Calu3 (cell line): ENCODE measurements around the gene C14orf119. TPM values are rescaled to one million over a fixed set of nuclear protein-coding genes. Genes with fewer than 3 reads are reported as not detected.
A peak's percentile ranks its signal among the peaks of the same experiment; 100 is the strongest.

Experiments
- BruUV-seq: library from RNA; stranded (reverse); fragments of 400-500 nt; replicated peaks from 2 replicates; lab custom pipeline; 2021; lab: Mats Ljungman, UMichigan
- CTCF ChIA-PET: fragments of 300-600 bp; sonication (Branson Sonifier 250); formaldehyde crosslinking; loops from one replicate; lab custom pipeline; 2022; ENCODE audit warnings: antibody characterized with exemption; lab: Charles Lee
- DNase-seq: peaks from one replicate; pipeline ENCODE4 v3.0.0; 2022
- H3K27ac Mint-ChIP-seq: one replicate; pipeline ENCODE4 v1.8.0; 2022; ENCODE audit warnings: mixed read lengths; ENCODE audit not compliant: unreplicated experiment
- H3K27me3 Mint-ChIP-seq: one replicate; pipeline ENCODE4 v1.8.0; 2022; ENCODE audit warnings: mixed read lengths; ENCODE audit not compliant: unreplicated experiment
- H3K36me3 Mint-ChIP-seq: one replicate; pipeline ENCODE4 v1.8.0; 2022; ENCODE audit warnings: mild to moderate bottlenecking, moderate library complexity, mixed read lengths; ENCODE audit not compliant: insufficient read depth, unreplicated experiment
- H3K4me1 Mint-ChIP-seq: one replicate; pipeline ENCODE4 v1.8.0; 2022; ENCODE audit warnings: mild to moderate bottlenecking, low read depth, mixed read lengths; ENCODE audit not compliant: unreplicated experiment
- H3K4me3 Mint-ChIP-seq: one replicate; pipeline ENCODE4 v1.8.0; 2022; ENCODE audit warnings: mild to moderate bottlenecking, low read depth, moderate library complexity, mixed read lengths; ENCODE audit not compliant: unreplicated experiment
- H3K9me3 Mint-ChIP-seq: one replicate; pipeline ENCODE4 v1.8.0; 2022; ENCODE audit warnings: low read depth, mixed read lengths; ENCODE audit not compliant: unreplicated experiment
- CTCF ChIP-seq: fragments of 200-600 bp; IDR thresholded peaks from one replicate; pipeline ENCODE4 v1.8.0; 2022; ENCODE audit warnings: antibody characterized with exemption; ENCODE audit not compliant: unreplicated experiment
- intact Hi-C: fragments of 100-400 bp; cut with micrococcal nuclease; formaldehyde crosslinking; loops from one replicate; pipeline ENCODE4 v1.10.0; 2022; ENCODE audit not compliant: unreplicated experiment
- total RNA-seq: library from RNA; stranded (reverse); gene quantifications from 2 replicates; pipeline ENCODE4 v1.2.3, GENCODE V29; 2022

Gene C14orf119
- total RNA-seq, 1 experiment from 2014 or later = 47.3 TPM

- Mint-ChIP-seq H3K36me3 (peaks cover 37% of the 10 kb centered on the region), H3K27ac (peak overlapping the region; percentile 81), H3K4me3 (peak overlapping the region; percentile 69), H3K27me3 (no peaks in the 10 kb centered on the region), H3K9me3 (no peaks in the 10 kb centered on the region), H3K4me1 (peaks cover 23% of the 10 kb centered on the region)
- peak; percentile 83 for DNase-seq
- intact Hi-C loops = loop anchor here (2.0 kb wide), 1 partner anchor 70 kb away; no protein-coding TSS in a partner anchor
- TF ChIP-seq CTCF = peak; percentile 69
- no TSS peak for BruUV-seq
- CTCF ChIA-PET = interaction anchor here (0.5 to 3.3 kb wide), 6 partner anchors 12 to 343 kb away, joined by 3 to 10 read pairs (median 4); no protein-coding TSS in a partner anchor
These were observed 39.0 kb upstream of the C14orf119 start for GRCh38 chr14:23056145-23056955.

- CTCF ChIA-PET = interaction anchor here (1.0 to 3.3 kb wide), 11 partner anchors 12 to 101 kb away, joined by 3 to 46 read pairs (median 6); partner anchors contain the start of gene AJUBA
- DNase-seq = peak; percentile 70
- intact Hi-C loops = loop anchor here (2.0 kb wide), 1 partner anchor 70 kb away; no protein-coding TSS in a partner anchor
- no peak for TF ChIP-seq CTCF
- H3K4me1 Mint-ChIP-seq = peaks cover 26% of the 10 kb centered on the region
- peak within 1 kb of the TSS; percentile 69 for H3K4me3 Mint-ChIP-seq
- BruUV-seq = no TSS peak
- H3K27ac Mint-ChIP-seq = peak within 1 kb of the TSS; percentile 81
- peaks cover 45% of the 10 kb centered on the region for H3K36me3 Mint-ChIP-seq
- no peaks in the 10 kb centered on the region for H3K9me3 Mint-ChIP-seq
- H3K27me3 Mint-ChIP-seq = no peaks in the 10 kb centered on the region
These were observed 38.1 kb upstream of the C14orf119 start, which contains the start of gene CDH24 for GRCh38 chr14:23056956-23057756. Gene CDH24, minus strand, starts transcription at chr14:23057520. Its CDS starts 1,787 bp downstream, at chr14:23055733.

- Mint-ChIP-seq H3K27ac (no peak overlapping the region), H3K9me3 (no peaks in the 10 kb centered on the region), H3K4me3 (peak overlapping the region; percentile 69), H3K36me3 (peaks cover 52% of the 10 kb centered on the region), H3K27me3 (no peaks in the 10 kb centered on the region), H3K4me1 (peaks cover 35% of the 10 kb centered on the region)
- intact Hi-C loops = loop anchor here (1.0 to 2.0 kb wide), 2 partner anchors 71 to 129 kb away; partner anchors contain the start of gene PRMT5
- peak; percentile 94 for DNase-seq
- CTCF ChIA-PET = interaction anchor here (0.8 to 3.0 kb wide), 12 partner anchors 11 to 137 kb away, joined by 3 to 46 read pairs (median 6); partner anchors contain the start of gene AJUBA
- BruUV-seq = no TSS peak
- TF ChIP-seq CTCF = peak; percentile 89
These were observed 37.3 kb upstream of the C14orf119 start for GRCh38 chr14:23057757-23058653.
